ENCODE data around the gene PANX2. TPM values are rescaled to one million over a fixed set of nuclear protein-coding genes. Genes with fewer than 3 reads are reported as not detected.

Gene PANX2
- total and polyA plus RNA-seq, 2 of the 13 experiments (the other 11 are each of a cell fraction or from before 2014, with no cell fraction given), result 0.15 to 1.1 TPM

- TF ChIP-seq ZNF703 (CRISPR knock-in tag; IDR thresholded peaks at IDR 0.05; ENCODE audit: borderline replicate concordance) (no peak), MYNN (CRISPR knock-in tag; IDR thresholded peaks at IDR 0.05; ENCODE audit: low read depth) (no peak), THAP11 (CRISPR knock-in tag; IDR thresholded peaks at IDR 0.05) (0 out of 2 replicates have a peak, but pooled peaks have one; percentile 20), ZBTB7A (CRISPR knock-in tag; IDR thresholded peaks at IDR 0.05) (no peak), HNRNPK (IDR thresholded peaks at IDR 0.05; ENCODE audit: low read depth, low read length, poor library complexity, severe bottlenecking) (peak; percentile 29), REST (IDR thresholded peaks at IDR 0.05; ENCODE audit: borderline replicate concordance in 1 of 2, low read depth in 1 of 2, low read length in 2 of 2) (no peak)
Measured at GRCh38 chr22:50169774-50170341, 673 bp upstream of the PANX2 start (continued).

DNA sequence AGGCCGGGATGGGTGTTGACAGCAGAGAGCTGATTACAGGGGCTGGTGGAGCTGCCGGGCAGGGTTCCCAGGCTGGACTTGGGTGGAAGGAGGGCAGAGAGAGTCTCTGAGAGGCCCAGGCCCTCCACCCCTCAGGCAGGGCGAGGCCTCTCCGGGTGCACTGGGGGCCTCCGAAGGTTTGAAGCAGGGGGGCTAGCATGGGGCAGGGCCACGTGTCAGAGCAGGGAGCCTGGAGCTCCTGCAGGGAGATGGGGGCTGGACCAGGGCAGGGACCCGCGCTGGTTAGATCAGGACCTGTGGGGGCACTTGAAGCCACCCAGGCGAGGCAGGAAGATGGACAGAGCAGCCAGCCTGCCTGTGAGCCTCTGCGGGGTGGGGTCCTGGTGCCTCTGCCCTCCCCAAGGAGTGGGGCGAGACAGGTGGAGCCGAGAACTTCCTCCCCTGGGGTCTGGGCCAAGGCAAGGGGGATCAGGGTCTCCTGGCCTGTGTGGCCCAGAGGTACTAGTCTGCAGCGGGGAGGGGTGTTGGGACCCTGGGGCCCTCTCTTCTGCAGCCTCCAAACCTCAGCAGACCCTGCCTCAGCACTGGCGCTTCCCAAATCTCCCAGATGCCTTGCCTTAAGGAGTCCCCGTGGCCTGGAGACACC is 911 bp downstream of the PANX2 start:
- in situ Hi-C loops (cut with HindIII; ENCODE audit: extremely low pct_ligation_motif_present, low pct_unique_long_range_greater_than_20kb), result no loop called here
- no peaks in the 10 kb centered on the region for H4K20me1 ChIP-seq (ENCODE audit: insufficient read depth, low read length)
- ChIA-PET CTCF (ENCODE audit: low intra/inter-chr PET ratio, low total read pairs) (no interaction called here), POLR2A (interaction anchor here (1.2 kb wide), 1 partner anchor 15 kb away, joined by 3 read pairs; no protein-coding TSS in a partner anchor)
- peak; percentile 37 for ATAC-seq
- H3K4me2 ChIP-seq (ENCODE audit: low read depth, low read length), result peak overlapping the region; percentile 64
- TSS peak; percentile 54 for BruUV-seq (replicated peaks)
- H3K79me2 ChIP-seq (ENCODE audit: insufficient read depth, low read length), result no peaks in the 10 kb centered on the region
- no peak overlapping the region for H2AFZ ChIP-seq (ENCODE audit: low read length)
- peaks cover 19% of the 10 kb centered on the region for H3K4me1 ChIP-seq (ENCODE audit: insufficient read depth, low read length)
- H3K9ac ChIP-seq (ENCODE audit: insufficient read depth, low read depth, low read length), result peak overlapping the region; percentile 55
- H3K9me3 ChIP-seq (ENCODE audit: low read length), result no peaks in the 10 kb centered on the region
- H3K4me3 ChIP-seq (replicated peaks in 1 of 3; ENCODE audit: insufficient read depth in 1 of 3, low read depth in 2 of 3, low read length in 3 of 3), result peak overlapping the region in 1 of 3 experiments; percentile 45; a peak in 2 of 6 replicates
- DNase-seq (ENCODE audit: low spot score), result no peak
- intact Hi-C loops (cut with micrococcal nuclease; ENCODE audit: unreplicated experiment), result no loop called here
- 13% methylated on average over 2 of the region's 15 CpGs for WGBS (ENCODE audit: low lambda C conversion rate)
- H3K27me3 ChIP-seq (ENCODE audit: control insufficient read depth in 1 of 2, insufficient read depth in 2 of 2, low read length in 2 of 2), result peaks cover 0 to 11% of the 10 kb centered on the region in 2 experiments; a peak in 2 of 5 replicates
- H3K36me3 ChIP-seq (replicated peaks in 1 of 2; ENCODE audit: control insufficient read depth in 1 of 2, insufficient read depth in 2 of 2, low read length in 2 of 2), result no peaks in the 10 kb centered on the region
- no peak for FAIRE-seq
- H3K27ac ChIP-seq (ENCODE audit: extremely low read length, insufficient read depth, low read length), result peak overlapping the region; percentile 45
- TF ChIP-seq, protein P1, sequence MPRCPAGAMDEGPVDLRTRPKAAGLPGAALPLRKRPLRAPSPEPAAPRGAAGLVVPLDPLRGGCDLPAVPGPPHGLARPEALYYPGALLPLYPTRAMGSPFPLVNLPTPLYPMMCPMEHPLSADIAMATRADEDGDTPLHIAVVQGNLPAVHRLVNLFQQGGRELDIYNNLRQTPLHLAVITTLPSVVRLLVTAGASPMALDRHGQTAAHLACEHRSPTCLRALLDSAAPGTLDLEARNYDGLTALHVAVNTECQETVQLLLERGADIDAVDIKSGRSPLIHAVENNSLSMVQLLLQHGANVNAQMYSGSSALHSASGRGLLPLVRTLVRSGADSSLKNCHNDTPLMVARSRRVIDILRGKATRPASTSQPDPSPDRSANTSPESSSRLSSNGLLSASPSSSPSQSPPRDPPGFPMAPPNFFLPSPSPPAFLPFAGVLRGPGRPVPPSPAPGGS (CRISPR knock-in tag; IDR thresholded peaks at IDR 0.05), result 0 out of 2 replicates have a peak, but pooled peaks have one; percentile 83
- TF ChIP-seq POLR2AphosphoS2 (IDR thresholded peaks at IDR 0.05; ENCODE audit: low read depth, low read length) (no peak), ZFP1 (CRISPR knock-in tag; IDR thresholded peaks at IDR 0.05) (no peak), ZNF766 (CRISPR knock-in tag; IDR thresholded peaks at IDR 0.05; ENCODE audit: borderline replicate concordance) (no peak), TBL1XR1 (IDR thresholded peaks at IDR 0.05; ENCODE audit: borderline replicate concordance, low read length, partially characterized antibody) (no peak), ZEB1 (IDR thresholded peaks at IDR 0.05; ENCODE audit: insufficient replicate concordance, low read depth) (no peak), ZNF333 (CRISPR knock-in tag; IDR thresholded peaks at IDR 0.05; ENCODE audit: borderline replicate concordance) (no peak), ZIK1 (CRISPR knock-in tag; IDR thresholded peaks at IDR 0.05; ENCODE audit: borderline replicate concordance, low read depth) (no peak), ZBTB8A (CRISPR knock-in tag; IDR thresholded peaks at IDR 0.05; ENCODE audit: borderline replicate concordance, low read depth) (no peak)
- TF ChIP-seq, protein P2, sequence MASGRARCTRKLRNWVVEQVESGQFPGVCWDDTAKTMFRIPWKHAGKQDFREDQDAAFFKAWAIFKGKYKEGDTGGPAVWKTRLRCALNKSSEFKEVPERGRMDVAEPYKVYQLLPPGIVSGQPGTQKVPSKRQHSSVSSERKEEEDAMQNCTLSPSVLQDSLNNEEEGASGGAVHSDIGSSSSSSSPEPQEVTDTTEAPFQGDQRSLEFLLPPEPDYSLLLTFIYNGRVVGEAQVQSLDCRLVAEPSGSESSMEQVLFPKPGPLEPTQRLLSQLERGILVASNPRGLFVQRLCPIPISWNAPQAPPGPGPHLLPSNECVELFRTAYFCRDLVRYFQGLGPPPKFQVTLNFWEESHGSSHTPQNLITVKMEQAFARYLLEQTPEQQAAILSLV (CRISPR knock-in tag; IDR thresholded peaks at IDR 0.05; ENCODE audit: borderline replicate concordance), result no peak

All from HepG2 (cell line).